ENCODE results near the gene MAP3K4. TPM values are rescaled to one million over a fixed set of nuclear protein-coding genes. Genes with fewer than 3 reads are reported as not detected.
A peak's percentile ranks its signal among the peaks of the same experiment; 100 is the strongest.

MAP3K4 gene, protein sequence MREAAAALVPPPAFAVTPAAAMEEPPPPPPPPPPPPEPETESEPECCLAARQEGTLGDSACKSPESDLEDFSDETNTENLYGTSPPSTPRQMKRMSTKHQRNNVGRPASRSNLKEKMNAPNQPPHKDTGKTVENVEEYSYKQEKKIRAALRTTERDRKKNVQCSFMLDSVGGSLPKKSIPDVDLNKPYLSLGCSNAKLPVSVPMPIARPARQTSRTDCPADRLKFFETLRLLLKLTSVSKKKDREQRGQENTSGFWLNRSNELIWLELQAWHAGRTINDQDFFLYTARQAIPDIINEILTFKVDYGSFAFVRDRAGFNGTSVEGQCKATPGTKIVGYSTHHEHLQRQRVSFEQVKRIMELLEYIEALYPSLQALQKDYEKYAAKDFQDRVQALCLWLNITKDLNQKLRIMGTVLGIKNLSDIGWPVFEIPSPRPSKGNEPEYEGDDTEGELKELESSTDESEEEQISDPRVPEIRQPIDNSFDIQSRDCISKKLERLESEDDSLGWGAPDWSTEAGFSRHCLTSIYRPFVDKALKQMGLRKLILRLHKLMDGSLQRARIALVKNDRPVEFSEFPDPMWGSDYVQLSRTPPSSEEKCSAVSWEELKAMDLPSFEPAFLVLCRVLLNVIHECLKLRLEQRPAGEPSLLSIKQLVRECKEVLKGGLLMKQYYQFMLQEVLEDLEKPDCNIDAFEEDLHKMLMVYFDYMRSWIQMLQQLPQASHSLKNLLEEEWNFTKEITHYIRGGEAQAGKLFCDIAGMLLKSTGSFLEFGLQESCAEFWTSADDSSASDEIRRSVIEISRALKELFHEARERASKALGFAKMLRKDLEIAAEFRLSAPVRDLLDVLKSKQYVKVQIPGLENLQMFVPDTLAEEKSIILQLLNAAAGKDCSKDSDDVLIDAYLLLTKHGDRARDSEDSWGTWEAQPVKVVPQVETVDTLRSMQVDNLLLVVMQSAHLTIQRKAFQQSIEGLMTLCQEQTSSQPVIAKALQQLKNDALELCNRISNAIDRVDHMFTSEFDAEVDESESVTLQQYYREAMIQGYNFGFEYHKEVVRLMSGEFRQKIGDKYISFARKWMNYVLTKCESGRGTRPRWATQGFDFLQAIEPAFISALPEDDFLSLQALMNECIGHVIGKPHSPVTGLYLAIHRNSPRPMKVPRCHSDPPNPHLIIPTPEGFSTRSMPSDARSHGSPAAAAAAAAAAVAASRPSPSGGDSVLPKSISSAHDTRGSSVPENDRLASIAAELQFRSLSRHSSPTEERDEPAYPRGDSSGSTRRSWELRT (N-terminal part only)
- polyA plus RNA-seq (ENCODE audit: insufficient read length) = 53.4 TPM
- long read RNA-seq, donor 1, full-length matches to known transcripts = 2 of 13 reads
- long read RNA-seq, donor 1, partial matches to known transcripts = 11 of 13 reads
- long read RNA-seq, donor 1, other reads (novel, unspliced or antisense) = 0 of 13 reads
- long read RNA-seq, donor 2, full-length matches to known transcripts = 3 of 3 reads
- long read RNA-seq, donor 2, partial matches to known transcripts = 0 of 3 reads
- long read RNA-seq, donor 2, other reads (novel, unspliced or antisense) = 0 of 3 reads
- long read RNA-seq, donor 3, full-length matches to known transcripts = 1 of 1 reads
- long read RNA-seq, donor 3, partial matches to known transcripts = 0 of 1 reads
- long read RNA-seq, donor 3, other reads (novel, unspliced or antisense) = 0 of 1 reads
- long read RNA-seq, donor 4 = 0 reads
- long read RNA-seq, donor 5, full-length matches to known transcripts = 7 of 7 reads
- long read RNA-seq, donor 5, partial matches to known transcripts = 0 of 7 reads
- long read RNA-seq, donor 5, other reads (novel, unspliced or antisense) = 0 of 7 reads
- long read RNA-seq, donor 6 = 0 reads
- long read RNA-seq, donor 7, full-length matches to known transcripts = 1 of 1 reads
- long read RNA-seq, donor 7, partial matches to known transcripts = 0 of 1 reads
- long read RNA-seq, donor 7, other reads (novel, unspliced or antisense) = 0 of 1 reads
- long read RNA-seq, donor 8, full-length matches to known transcripts = 1 of 1 reads
- long read RNA-seq, donor 8, partial matches to known transcripts = 0 of 1 reads
- long read RNA-seq, donor 8, other reads (novel, unspliced or antisense) = 0 of 1 reads

DNA sequence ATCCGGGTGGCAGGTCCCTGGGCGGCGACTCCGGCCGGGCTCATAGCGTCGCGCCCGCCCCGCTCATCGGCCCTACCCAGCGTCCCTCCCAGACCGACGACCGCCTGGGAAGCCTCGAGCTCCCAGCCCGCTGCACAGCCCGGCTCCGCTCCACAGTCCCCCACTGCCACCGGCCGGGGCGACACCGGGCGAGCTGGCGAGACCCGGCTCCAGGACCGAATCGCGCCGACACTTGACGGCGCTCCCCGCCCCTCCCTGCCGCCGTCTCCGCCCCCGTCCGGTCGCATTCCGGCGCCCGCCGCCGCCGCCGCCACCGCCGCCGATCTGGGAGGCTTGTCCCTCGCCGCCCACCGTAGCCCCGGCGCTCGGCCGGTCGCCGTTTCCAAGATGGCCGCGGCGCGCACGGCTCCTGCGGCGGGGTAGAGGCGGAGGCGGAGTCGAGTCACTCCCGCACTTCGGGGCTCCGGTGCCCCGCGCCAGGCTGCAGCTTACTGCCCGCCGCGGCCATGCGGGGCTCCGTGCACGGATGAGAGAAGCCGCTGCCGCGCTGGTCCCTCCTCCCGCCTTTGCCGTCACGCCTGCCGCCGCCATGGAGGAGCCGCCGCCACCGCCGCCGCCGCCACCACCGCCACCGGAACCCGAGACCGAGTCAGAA, at the start of gene MAP3K4:
Gene MAP3K4, plus strand, starts transcription at position 364 of the 655 bp plus-strand sequence. Its CDS starts 163 bp downstream, at position 527.
- peak; percentile 78 for DNase-seq

DNA sequence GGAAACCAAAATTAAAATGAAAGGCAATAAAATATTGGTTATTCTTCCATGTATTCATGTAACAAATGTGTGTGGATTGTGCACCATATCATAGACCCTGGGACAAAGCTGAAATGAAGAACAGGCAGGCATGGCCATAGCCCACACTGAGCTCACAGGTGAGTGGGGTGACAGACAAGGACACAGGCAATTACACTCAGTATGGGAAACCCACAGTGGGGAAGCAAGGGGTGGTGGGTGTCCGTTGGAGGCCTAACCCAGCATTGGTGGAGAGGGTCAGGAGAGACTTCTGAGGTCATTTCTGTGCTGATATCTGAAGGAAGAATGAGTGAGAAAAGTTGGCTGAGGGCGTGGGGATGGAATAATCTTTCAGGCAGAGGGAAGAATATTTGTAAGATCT, 47.6 kb upstream of the MAP3K4 start:
- DNase-seq = no peak

DNA sequence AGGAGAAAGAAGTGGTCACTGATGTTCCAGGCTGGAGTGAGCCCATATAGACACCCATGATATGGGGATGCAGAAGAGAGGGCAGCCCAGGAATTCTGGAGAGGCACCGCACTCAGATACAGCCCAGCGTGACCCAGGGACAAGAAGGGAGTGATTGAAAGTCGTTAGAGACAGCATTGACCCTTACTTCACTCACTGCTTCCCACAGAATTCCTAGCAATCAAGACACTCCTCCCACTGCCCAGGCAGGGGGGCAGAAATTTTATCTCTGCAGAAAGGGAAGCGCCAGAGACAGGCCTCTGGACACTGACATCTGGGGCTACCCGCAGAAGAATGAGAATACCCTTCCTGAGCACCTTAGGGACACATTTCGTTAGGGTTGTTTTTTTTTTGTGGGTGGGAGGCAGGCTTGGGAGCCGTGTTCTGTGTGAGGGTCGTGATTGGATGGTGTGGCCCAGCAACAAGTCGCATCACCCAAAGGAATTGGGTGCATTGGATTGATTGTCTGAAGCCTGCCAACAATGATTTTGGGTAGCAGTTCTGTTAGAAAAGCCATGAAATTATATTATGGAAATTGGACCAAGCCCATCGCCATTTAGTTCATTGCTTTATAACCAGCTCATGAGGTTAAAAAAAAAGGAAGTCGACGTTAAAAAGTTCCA, 45.9 kb upstream of the MAP3K4 start:
- DNase-seq = no peak

DNA sequence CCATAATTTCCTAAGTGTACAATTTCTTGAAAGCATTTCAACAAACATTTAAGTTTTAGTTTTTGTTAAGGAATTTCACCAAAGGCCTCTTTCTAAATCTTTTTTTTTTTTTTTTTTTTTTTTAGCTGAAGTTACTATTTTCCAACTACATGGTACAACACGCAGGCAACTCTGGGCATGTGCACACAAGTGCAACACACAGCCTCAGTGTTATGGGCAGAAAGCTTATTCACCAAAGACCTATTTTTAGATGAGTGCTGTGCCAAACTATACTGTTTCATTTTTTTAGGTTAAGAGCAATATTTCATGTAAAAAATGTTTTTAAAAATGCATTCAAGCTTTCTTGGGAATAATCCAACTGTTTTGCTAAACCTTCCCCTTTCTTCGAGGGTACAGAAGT, 42.0 kb upstream of the MAP3K4 start:
- no peak for DNase-seq

DNA sequence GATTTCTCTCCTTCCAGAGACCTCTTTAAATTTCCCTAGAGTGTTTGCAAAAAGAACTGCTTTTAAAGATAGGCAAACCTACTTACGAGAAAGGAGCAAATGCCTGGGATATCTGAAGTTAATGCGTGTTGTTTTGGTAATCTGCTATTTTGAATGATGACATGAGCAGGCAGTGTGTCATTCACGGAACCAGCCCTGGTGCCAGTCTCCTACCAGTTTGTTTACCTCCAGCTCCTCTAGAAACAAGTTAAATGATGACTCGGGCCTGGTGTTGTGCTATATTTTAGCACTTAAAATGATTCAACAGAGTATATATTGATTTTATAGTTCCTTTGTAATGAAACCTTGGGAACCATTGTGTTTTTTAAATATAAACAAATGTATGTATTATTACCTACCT, 41.1 kb upstream of the MAP3K4 start:
- no peak for DNase-seq

DNA sequence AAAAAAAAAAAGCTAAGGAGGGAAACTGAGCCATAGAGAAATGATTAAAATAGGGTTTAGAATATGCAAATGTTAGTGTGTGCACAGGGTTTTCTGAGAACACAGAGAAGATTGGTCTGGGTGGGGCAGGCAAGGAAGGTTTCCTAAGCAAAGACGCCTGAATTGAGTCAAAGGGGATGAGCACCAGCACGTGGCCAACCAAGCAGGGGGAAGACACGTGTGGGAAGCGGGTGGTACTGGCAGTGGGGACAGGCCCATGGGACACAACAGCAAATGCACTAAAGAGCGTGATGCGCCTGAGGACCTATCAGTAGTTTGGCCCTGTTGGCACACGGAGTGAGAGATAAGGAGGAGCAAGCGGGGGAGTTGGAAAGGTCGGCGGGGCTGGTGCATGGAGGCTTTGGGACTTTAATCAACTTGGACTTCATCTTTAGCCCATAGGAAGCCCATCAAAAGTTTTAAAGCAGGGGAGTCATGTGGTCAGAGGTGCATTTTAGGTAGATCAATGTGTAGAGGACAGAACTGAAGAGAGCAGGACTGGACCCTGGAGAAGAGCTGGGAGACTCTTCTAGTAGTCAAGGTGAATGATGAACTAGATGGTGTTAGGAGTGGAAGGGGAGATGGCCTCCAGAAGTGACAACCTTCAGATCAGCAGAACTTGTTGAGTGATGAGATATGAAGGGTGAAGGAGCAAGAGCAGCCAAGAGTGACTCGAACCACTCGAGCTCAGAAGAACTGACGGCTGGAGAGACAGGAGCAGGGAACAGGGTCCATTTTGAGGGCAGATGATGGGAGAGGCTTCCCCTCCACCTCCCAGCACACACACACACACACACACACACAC, 40.2 kb upstream of the MAP3K4 start:
- DNase-seq = no peak

DNA sequence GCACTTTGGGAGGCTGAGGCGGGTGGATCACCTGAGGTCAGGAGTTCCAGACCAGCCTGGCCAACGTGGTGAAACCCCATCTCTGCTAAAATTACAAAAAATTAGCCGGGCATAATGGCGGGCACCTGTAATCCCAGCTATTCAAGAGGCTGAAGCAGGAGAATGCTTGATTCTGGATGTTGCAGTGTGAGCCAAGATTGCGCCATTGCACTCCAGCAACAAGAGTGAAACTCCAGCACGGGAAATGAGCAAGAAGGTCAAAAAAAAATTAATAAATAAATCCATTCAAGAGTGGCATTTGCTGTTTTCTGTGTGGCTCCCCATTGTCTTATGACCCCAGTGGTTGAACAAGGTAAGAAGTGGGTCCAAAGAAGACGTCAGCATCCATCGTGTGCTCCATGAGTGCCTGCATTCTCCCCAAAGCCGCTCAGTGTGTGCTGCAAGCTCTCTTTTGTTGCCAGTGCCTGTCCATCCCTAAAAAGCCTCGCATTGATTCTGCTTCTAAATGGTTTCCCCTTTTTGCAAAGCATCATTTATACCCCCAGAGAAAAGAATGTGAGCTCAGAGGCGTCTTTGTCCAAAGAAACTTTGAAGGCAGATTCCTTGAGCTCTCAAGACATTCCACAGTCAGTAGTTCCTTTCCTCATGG, 38.8 kb upstream of the MAP3K4 start:
- DNase-seq = no peak

DNA sequence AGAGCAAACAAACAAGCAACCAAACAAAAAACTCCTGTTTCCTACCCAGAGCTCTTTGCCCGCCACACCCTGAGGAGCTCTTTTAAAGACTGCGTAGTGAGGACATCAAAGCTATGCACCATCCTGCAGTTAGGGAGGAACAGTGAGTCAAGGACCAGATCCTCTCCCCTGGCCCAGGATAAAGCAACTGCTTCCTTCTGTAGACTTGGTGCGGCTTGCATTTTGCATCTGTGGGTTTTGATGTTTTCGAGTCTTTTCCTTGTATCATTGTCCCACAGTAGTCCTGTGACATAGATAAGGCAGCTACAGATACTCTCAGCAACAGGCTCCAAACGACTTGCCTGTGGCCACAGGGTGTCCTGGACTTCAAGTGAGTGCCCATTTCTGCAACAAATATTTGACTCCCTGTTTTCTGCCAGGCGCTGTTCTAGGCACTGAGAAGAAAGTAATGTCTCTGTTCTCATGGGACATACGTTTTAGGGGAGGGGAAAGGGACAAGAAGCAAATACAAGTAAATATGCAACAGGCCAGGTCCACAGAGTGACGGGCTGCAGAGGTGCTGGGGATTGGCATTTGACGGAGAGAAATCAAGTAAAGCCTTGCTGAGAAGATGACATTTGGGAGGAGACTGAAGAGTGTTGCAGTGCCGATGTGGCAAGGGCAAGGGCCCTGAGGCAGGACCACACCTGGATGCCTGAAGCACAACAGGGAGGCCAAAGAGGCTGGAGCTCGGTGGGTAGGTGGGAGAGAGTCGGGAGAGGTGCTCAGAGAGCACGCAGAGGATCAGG, 35.9 kb upstream of the MAP3K4 start:
- no peak for DNase-seq

DNA sequence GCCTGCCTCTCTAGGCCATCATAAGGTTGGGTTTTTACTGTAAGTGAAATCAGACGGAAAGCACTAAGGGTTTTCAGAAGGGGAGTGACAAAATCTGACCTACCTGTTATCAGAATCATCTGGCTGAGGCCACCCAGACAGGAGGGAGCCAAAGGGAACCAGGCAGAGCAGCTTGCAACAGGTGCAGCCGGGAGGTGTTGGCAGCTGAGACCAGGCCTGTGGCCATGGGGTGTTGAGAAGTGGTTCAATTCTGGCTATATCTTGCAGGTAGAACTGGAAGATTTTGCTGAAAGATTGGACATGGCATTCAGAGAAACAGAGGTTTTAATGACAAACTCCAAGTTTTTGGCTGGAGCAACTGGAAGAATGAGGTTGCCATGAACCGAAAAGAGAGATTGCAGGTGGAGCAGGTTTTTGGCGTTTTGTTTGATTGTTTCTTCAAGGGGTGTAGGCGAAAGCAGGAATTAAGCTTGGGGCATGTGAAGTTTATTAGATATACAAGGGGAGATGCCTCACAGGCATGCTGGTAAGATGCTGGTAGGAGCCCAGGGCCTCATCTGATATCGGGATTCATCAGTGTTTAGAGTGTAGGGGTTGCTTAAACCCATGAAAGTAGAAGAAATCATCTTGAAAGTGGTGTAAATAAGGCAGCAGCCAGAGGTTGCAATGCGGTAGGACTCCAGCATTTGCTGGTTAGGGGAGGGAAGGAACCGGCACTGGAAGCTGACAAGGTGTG, 35.1 kb upstream of the MAP3K4 start:
- DNase-seq = no peak

DNA sequence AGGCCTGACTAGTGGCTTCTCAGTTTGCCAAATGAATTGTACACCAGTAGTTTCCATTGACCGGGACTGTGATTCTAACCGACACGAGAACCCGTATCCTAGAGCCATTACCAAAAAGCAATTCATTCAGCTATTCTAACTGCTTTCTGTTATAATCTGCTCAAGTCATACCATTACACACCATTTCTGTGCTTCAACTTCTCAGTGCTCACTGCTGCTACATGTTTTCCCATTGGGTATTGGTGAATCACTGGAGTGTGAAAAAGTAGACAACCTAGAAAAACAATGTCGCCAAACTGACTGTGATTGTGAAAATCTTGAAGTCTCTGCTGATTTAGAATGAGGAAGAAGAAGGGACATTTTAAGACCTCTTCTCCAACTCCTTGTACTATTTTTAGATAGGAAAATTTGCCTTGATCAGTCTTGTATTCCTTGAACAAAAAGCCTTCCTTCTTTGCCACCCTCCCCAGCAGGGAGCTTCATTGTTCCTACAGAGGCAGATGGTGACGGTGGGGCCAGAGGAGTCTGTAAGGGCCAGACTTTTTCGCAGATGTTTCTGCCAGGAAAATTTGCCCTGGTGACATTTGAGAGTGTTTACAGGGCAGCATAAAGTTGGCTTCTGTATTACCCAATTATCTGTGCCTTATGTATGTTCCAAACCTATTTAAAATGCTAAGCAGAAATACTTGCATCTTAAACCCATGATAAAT, 31.7 kb upstream of the MAP3K4 start:
- no peak for DNase-seq

DNA sequence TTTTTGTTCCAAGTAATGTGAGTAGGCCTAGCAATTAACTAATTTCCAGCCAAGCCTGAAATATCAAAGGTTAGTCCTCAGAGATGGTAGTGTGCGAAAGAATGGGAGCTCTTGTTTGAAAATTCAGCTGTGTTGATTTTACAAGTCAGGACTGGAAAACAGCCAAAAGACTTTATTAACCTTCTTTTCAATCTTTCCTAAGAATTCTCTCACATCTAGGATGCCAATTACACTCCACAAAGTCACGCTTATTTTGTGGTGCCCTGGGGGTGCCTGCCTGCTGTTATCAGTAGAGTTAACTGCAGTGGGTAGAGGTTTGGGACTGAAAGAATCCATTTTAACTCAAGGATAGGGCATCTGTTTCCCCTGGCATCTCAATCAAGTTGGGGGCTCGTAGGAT, 30.7 kb upstream of the MAP3K4 start:
- DNase-seq = no peak

DNA sequence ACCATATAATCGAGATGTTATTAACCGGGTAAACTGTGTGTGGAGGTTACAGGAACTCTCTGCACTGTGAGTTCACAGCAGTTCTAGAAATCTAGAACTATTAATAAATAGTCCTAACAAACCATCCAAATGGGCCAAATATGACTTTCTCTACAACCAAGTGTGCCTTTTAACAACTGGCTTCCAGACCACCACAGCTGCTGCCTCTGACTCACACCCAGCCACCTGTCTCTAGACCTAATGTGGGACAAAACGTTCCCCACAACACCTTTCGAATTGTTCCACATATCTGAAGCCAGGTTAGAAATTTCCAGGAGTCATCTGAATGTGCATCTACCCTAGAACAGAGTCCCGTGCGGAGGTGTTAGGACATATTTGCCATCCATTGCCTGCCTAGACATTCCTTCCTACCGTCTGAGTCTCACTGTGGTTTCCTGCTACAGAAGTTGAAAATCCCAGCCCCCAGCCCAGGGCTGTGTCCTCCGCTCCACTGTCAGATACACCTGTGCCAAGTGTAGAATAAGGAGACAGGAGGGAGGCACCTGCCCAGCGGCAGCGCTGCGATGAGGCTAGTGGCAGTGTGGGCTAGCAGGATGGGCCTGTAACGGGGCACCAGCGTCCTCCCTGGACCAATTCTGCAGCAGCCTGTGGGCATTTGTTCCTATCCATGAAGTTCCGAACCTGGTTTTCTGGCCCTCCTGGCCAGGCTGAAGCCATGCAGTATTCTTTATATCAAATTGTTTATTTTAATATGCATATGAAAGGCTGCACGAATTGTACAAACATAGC, 28.5 kb upstream of the MAP3K4 start:
- DNase-seq = no peak

DNA sequence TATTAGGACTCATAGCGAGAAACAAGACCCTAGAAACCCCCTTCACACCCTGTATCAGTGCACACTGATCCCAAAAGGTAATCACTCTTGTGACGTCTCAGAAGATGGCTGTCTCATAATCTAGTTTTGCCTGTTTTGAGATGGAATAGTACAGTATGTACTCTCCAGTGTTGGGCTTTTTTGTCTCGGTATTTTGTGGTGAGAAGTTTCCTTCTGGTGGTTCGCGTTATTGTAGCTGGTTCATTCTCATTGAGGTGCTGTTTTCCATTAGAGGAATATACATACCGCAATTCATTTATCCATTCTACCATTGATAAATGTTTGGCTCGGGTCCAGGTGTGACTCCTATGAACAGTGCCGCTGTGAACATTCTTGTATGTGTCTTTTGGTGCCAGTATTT, 27.9 kb upstream of the MAP3K4 start:
- no peak for DNase-seq

DNA sequence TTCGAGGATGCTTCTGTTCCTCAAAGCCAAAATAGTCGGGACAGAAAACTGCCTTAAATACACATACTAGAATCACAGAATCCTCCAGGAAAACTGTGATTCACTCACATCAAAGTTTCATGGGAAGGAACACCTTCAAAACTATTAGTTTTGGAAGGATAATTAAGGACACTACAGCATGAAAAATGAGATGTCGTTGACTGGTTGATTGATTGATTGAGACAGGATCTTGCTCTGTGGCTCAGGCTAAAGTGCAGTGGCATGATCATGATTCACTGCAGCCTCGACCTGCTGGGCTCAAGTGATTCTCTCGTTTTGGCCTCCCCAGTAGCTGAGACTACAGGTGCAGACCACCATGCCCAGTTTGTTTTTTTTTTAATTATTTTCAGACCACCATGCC, 25.7 kb upstream of the MAP3K4 start:
- no peak for DNase-seq
